MM.1S (cell line): ENCODE results near the gene SYT13.

Experiments
- DNase-seq: peaks from one replicate; pipeline ENCODE4 v3.0.0-alpha.2; 2015
- H2AFZ ChIP-seq: fragments of 300-600 bp; sonication (generic); 2 replicates; pipeline ENCODE4 v1.6.0; 2016; ENCODE audit warnings: antibody characterized with exemption, low read length
- H3F3A ChIP-seq: fragments of 300-600 bp; sonication (generic); 2 replicates; pipeline ENCODE4 v1.6.1; 2016; ENCODE audit warnings: mild to moderate bottlenecking, antibody characterized with exemption, low read length, moderate library complexity, mixed read lengths; ENCODE audit not compliant: insufficient read depth
- H3K27ac ChIP-seq: fragments of 300-600 bp; sonication (generic); 2 replicates; pipeline ENCODE4 v1.5.1; 2016; ENCODE audit warnings: mild to moderate bottlenecking, low read length
- H3K27me3 ChIP-seq: fragments of 300-600 bp; sonication (generic); replicated peaks from 2 replicates; pipeline ENCODE4 v1.6.0; 2016; ENCODE audit warnings: low read length; ENCODE audit not compliant: insufficient read depth
- H3K36me3 ChIP-seq: fragments of 300-600 bp; sonication (generic); replicated peaks from 2 replicates; pipeline ENCODE4 v1.6.1; 2016; ENCODE audit warnings: mild to moderate bottlenecking, low read length, mixed read lengths; ENCODE audit not compliant: insufficient read depth
- H3K4me1 ChIP-seq: fragments of 300-600 bp; sonication (generic); 2 replicates; pipeline ENCODE4 v1.6.1; 2016; ENCODE audit warnings: low read length, mixed read lengths
- H3K4me2 ChIP-seq: fragments of 300-600 bp; sonication (generic); 2 replicates; pipeline ENCODE4 v1.6.0; 2016; ENCODE audit warnings: low read depth, low read length
- H3K4me3 ChIP-seq: fragments of 300-600 bp; sonication (generic); 2 replicates; pipeline ENCODE4 v1.5.1; 2016; ENCODE audit warnings: low read length, mixed read lengths
- H3K79me2 ChIP-seq: fragments of 300-600 bp; sonication (generic); 2 replicates; pipeline ENCODE4 v1.6.1; 2016; ENCODE audit warnings: mixed run types, low read length, mixed read lengths
- H3K9ac ChIP-seq: fragments of 300-600 bp; sonication (generic); 2 replicates; pipeline ENCODE4 v1.6.1; 2016; ENCODE audit warnings: low read length, mixed read lengths
- H3K9me2 ChIP-seq: fragments of 300-600 bp; sonication (generic); replicated peaks from 2 replicates; pipeline ENCODE4 v1.6.1; 2016; ENCODE audit warnings: mild to moderate bottlenecking, low read length, mixed read lengths; ENCODE audit not compliant: insufficient read depth
- H3K9me3 ChIP-seq: fragments of 300-600 bp; sonication (generic); replicated peaks from 2 replicates; pipeline ENCODE4 v1.6.1; 2016; ENCODE audit warnings: mild to moderate bottlenecking, low read length, mixed read lengths; ENCODE audit not compliant: insufficient read depth
- H4K20me1 ChIP-seq: fragments of 300-600 bp; sonication (generic); 2 replicates; pipeline ENCODE4 v1.6.1; 2016; ENCODE audit warnings: mild to moderate bottlenecking, low read length, moderate library complexity, mixed read lengths; ENCODE audit not compliant: insufficient read depth
- EZH2 ChIP-seq: fragments of 300-600 bp; sonication (generic); optimal IDR thresholded peaks from 2 replicates; pipeline ENCODE3; 2017; ENCODE audit warnings: low read depth, mild to moderate bottlenecking, antibody characterized with exemption, low read length, mixed read lengths
- EZH2phosphoT487 ChIP-seq: fragments of 300-600 bp; sonication (generic); IDR thresholded peaks from 2 replicates; pipeline ENCODE4 v1.6.1; 2018; ENCODE audit warnings: antibody characterized with exemption, low read length
- TF ChIP-seq, protein P1 (sequence below): fragments of 300-600 bp; sonication (generic); IDR thresholded peaks from 2 replicates; pipeline ENCODE4 v1.5.1; 2016; ENCODE audit warnings: antibody characterized with exemption, low read length, mixed read lengths

SYT13 gene

DNA sequence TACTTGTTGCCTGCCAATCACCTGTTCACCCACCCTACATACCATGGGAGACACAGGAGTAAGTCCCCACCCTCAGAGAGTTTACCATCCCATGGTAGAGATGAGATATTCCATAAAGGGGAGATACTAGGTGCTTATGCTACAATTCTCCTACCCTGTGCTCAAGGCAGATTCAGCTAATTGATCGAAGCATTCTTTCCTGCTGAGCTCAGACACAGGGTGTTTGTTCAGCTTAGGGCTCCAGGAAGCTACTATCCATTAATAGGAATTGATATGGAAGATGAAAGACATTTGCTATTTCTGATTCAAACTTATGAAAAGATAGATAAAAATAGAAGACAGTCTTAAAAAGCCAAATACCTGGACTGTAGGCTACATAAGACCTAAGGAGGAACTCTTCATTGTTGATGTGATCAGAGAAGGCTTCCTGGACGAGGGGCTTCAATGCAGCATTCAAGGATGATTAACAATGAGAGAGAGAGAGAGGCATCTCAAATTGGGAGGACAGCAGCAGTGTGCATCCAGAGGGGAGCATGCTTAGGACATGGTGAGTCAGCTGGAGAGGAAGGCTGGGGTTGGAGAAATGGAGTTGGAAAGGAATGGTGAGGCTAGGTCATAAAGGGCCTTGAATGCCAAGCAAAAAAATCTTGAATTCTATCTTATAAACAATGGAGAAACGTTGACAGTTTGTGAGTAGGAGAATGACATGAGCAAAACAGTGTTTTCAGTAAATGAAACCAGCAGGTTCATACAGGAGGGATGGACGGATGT lies 15.0 kb downstream of the SYT13 start:
- Histone ChIP-seq H3F3A (no peaks in the 10 kb centered on the region), H3K9ac (no peak overlapping the region), H3K27me3 (no peaks in the 10 kb centered on the region), H3K4me1 (no peaks in the 10 kb centered on the region), H3K36me3 (no peaks in the 10 kb centered on the region), H3K9me2 (no peaks in the 10 kb centered on the region), H4K20me1 (no peaks in the 10 kb centered on the region), H3K79me2 (no peaks in the 10 kb centered on the region), H2AFZ (no peak overlapping the region), H3K4me2 (no peak overlapping the region), H3K9me3 (no peaks in the 10 kb centered on the region), H3K27ac (no peak overlapping the region), H3K4me3 (no peak overlapping the region)
- DNase-seq: no peak
- TF ChIP-seq, protein P1, sequence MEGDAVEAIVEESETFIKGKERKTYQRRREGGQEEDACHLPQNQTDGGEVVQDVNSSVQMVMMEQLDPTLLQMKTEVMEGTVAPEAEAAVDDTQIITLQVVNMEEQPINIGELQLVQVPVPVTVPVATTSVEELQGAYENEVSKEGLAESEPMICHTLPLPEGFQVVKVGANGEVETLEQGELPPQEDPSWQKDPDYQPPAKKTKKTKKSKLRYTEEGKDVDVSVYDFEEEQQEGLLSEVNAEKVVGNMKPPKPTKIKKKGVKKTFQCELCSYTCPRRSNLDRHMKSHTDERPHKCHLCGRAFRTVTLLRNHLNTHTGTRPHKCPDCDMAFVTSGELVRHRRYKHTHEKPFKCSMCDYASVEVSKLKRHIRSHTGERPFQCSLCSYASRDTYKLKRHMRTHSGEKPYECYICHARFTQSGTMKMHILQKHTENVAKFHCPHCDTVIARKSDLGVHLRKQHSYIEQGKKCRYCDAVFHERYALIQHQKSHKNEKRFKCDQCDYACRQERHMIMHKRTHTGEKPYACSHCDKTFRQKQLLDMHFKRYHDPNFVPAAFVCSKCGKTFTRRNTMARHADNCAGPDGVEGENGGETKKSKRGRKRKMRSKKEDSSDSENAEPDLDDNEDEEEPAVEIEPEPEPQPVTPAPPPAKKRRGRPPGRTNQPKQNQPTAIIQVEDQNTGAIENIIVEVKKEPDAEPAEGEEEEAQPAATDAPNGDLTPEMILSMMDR: no peak
- TF ChIP-seq EZH2 (no peak), EZH2phosphoT487 (no peak)

DNA sequence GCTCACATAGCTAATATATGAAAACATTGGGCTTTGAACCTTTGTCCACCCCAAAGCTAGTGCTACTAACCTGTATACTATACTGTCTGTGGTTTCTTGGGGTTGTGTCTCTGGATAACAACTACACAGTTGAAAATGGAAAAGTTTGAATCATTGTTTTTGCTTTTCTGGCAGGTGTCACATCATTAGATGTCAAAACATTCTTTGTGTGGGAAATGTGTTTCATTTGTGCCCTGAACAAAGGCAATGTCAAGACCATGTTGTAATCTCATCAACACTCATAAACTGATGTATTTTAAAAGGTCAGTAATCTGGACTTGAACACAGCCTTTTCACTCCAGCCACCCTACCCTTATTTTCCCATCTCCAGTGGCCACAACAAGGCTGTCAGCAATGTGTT lies 16.5 kb downstream of the SYT13 start:
- H3K9me3 ChIP-seq: no peaks in the 10 kb centered on the region
- H3K9ac ChIP-seq: no peak overlapping the region
- no peaks in the 10 kb centered on the region for H3K27me3 ChIP-seq
- no peaks in the 10 kb centered on the region for H3K79me2 ChIP-seq
- no peak for DNase-seq
- H3K4me3 ChIP-seq: no peak overlapping the region
- H2AFZ ChIP-seq: no peak overlapping the region
- H4K20me1 ChIP-seq: no peaks in the 10 kb centered on the region
- H3F3A ChIP-seq: no peaks in the 10 kb centered on the region
- H3K4me1 ChIP-seq: no peaks in the 10 kb centered on the region
- no peak overlapping the region for H3K27ac ChIP-seq
- no peaks in the 10 kb centered on the region for H3K9me2 ChIP-seq
- TF ChIP-seq EZH2phosphoT487 (no peak), EZH2 (no peak)
- TF ChIP-seq, protein P1: no peak
- H3K4me2 ChIP-seq: no peak overlapping the region
- H3K36me3 ChIP-seq: no peaks in the 10 kb centered on the region

DNA sequence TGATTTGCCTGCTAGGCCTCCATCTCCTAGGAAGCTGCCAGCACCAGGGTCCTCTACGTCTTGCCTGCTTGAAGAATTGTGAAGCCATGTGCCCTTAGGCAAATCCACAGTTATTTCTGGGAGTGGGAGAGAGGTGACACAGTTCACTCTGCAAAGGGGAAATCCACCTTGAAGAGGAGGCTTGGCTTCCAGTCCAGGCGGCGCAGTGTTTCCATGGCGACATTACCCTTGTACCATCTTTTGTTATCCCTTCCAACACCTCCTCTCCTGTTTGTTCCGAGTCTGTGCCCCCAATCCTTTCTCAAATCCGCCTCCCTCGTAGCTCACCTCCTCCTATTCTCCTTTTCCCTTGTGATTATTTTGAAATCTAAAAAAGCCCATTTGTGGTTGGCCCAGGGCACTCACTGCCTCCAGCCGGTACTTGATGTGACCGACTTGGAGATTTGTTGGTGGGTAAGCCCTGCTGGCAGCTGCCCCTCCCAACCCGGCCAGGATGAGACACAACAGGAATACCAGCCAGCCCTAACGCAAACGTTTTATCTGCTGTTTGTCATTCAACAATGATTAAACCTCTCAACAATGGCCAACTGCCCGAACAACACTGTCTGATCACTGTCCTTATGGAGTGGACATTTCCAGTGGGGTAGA lies 18.4 kb downstream of the SYT13 start:
- Histone ChIP-seq H3K27me3 (no peaks in the 10 kb centered on the region), H3K27ac (no peak overlapping the region), H3K4me1 (no peaks in the 10 kb centered on the region), H3K4me3 (no peak overlapping the region), H3K4me2 (no peak overlapping the region), H3K9me3 (no peaks in the 10 kb centered on the region), H3K9me2 (no peaks in the 10 kb centered on the region), H3F3A (no peaks in the 10 kb centered on the region), H3K9ac (no peak overlapping the region), H3K79me2 (no peaks in the 10 kb centered on the region), H4K20me1 (no peaks in the 10 kb centered on the region), H2AFZ (no peak overlapping the region), H3K36me3 (no peaks in the 10 kb centered on the region)
- TF ChIP-seq EZH2 (no peak), EZH2phosphoT487 (no peak)
- TF ChIP-seq, protein P1: no peak
- no peak for DNase-seq
